SW480 (cell line): ENCODE results near the gene CIRBP.

Experiments used
- DNase-seq: peaks from one replicate; pipeline ENCODE4 v3.0.0-alpha.2; 2016; ENCODE audit warnings: low spot score

CIRBP gene

DNA sequence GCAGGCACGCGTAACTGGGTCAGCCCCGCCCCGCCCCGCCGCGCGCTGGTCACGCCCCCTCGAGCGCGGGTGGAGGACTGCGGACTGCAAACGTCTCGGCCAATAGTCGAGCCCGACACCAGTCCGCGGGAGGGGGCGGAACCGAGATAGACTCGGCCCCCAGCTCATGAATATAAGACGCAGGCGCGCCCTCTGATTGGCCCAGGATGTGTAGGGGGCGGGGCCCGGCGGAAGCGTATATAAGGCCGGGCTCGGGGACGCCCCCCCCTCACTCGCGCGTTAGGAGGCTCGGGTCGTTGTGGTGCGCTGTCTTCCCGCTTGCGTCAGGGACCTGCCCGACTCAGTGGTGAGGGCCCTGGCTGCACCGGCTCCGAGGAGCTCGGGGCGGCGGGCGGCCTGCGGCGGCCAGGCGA, at the start of gene CIRBP:
TSS of gene CIRBP (plus strand) at position 268 of the 413 bp plus-strand sequence. CDS start 1,602 bp downstream, outside the sequence.
- peak; percentile 94 for DNase-seq

DNA sequence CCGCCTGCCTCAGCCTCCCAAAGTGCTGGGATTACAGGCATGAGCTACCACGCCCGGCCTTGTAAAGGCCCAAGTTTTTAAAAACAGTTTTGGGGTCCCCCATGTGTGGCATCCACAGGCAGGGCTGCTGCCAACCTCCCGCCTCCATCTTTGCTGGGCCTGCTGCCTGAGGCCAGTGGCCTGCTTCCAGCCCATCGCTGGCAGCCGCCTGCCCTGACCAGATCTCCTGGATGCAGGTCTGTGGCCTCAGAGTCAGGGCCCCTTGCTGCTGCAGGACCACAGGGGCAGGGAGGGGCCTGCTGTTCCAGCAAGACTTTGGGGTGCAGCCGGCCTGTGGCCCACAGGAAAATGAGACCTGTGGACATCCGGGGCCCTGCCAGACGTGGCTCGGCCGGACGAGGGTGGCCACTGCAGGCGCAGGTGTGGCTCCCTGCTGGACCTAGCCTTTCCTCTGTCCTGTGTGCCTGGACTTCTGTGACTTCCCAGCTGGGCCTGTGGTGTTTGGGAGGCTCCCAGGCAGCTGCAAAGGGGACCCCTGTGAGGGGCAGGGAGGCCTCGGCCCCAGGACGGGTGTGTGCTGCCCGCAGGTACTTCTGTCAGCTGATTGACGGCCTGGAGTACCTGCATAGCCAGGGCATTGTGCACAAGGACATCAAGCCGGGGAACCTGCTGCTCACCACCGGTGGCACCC, 49.2 kb upstream of the CIRBP start:
- no peak for DNase-seq

DNA sequence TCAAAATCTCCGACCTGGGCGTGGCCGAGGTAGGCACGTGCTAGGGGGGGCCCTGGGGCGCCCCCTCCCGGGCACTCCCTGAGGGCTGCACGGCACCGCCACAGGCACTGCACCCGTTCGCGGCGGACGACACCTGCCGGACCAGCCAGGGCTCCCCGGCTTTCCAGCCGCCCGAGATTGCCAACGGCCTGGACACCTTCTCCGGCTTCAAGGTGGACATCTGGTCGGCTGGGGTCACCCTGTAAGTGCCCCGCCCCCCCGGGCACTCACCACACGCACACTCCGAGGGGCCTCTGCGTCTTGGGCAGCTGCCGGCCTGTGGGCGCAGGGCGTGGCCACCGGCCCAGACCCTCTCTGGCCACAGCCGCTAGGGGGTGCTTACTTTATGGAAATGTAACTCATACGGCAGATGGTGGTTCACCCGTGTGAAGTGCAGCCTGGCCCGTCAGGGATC, 48.6 kb upstream of the CIRBP start:
- no peak for DNase-seq

DNA sequence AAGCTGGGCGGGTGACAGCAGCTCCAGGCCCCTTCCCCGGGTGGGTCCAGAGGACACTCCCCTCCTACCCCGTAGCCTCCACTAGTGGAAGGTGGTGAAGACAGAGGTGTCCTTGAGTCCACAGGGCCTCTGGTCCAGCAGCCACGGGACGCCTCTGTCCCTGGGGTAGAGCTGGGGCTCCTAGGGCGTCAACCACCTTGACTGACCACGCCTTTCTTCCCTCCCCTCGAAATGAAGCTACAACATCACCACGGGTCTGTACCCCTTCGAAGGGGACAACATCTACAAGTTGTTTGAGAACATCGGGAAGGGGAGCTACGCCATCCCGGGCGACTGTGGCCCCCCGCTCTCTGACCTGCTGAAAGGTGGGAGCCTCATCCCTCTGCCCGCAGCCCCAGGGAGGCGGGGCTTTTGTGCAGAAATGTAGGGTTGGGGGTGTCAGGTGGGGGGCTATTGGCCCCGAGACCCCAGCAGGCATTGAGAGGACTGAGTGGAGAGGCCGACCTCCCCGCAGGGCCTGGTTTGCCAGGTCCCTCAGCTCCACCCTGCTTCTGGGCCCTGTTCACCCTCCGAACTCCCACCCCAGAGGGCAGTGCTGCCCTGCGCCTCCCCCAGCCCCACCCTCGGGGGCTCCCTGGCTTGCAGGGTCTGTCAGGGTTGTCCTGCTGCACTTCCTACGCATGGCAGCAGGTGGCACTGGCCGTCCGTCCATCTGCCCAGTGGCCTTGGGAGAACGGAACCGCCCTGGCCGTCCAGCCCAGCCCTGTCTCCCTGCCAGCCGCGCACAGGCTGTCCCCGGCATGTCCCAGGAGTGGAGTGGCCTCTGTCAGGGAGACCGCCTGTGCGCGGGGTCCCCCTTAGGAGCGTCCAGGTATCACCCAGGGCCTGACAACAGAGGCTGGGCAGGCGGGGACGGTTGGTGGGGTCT, 47.9 kb upstream of the CIRBP start:
- no peak for DNase-seq

DNA sequence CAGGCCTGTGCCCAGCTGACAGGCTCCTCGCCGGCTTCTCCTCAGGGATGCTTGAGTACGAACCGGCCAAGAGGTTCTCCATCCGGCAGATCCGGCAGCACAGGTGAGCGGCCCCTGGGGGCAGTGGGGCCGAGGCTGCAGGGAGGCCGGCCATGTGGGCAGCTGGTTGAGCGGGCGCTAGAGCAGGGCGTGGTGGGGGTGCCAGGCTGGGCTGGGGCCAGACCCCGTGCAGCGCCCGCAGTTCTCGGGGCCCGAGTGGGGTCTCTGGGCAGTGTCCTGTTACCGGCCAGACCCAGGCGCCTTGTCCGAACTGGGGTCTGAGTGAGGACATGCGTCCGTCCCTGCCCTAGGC, 47.3 kb upstream of the CIRBP start:
- no peak for DNase-seq

DNA sequence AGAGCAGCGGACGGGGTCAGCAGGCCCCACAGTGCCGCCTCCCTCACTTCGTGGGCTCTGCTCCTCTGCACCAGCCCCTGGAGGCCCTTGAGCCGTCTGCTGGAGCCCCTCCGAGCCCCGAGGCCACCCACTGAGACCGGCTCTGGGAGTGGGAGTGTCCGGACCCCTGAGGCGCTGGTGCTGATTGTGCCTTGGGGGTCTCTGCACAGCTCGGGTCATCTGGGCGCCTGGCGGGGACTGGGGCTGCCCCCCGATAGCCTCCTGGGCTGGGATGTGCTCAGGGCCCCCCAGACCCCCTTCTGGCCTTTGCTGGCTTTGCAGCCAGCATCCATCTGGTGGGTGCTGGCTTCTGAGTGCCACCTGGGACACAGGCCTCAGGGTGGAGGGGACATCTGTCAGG, 46.7 kb upstream of the CIRBP start:
- no peak for DNase-seq

DNA sequence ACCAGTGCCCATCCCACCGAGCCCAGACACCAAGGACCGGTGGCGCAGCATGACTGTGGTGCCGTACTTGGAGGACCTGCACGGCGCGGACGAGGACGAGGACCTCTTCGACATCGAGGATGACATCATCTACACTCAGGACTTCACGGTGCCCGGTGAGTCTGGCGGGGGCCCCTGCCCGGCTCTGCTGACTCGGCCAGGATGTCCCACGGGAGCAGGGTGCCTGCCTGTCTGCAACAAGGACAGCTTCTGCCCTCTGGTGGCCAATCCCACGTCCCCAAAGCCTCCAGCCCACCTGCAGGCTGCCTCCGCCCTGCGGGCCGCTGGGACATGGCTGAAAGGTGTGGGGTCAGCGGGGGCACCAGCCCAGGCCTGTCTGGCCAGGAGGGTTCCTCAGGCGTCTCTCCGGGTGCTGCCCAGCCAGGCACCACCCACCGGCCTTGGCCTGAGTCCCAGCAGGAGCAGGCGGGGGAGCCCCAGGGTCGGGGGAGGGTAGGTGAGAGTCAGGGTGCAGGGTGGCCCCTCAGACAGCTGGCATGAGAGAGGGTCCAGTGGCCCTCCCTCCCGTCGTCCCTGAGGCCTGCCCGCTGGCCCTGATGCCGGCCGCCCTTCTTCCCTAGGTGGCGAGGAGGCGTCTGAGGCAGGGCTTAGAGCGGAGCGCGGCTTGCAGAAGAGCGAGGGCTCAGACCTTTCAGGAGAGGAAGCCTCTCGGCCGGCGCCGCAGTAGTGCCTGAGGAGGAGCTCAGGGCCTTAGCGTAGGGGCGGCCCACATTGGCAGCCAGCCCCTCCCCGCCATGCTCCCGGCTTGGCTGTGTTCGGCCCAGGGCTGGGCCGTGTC, 45.9 kb upstream of the CIRBP start:
- DNase-seq: no peak

DNA sequence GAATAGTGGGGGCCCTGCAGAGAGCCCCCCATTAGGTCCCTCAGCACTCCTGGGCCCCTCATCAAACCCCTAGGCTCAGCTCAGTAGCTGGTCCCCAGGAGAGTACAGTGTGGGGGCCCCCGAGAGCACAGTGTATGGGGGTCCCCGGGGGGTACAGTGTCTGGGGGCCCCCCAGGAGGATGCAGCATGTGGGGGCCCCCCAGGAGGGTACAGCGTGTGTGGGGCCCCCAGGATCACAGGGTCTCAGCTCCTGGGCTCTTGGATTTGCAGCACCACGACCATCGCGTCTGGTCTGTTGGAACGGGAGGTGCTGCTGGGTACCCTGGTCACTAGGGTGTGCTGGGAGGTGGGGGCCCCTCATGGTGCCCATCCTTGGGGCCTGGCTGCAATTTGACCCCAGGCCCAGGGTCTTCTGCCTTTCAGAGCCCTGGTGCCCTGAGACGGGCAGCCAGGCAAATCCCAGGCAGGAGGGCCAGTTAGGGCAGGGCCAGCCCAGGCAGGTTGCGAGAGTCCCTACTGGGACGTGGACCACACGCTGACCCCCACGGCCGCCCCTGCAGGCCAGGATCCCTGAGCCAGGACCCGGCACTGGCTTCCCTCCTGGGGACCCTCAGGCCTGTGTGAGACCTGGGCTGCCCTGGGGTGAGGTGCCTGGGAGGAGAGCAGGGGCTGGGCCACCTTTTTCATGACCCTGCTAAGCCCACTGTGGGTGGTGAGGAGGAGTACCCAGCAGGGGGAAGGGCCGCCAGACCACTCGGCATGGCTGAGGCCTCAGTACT, 44.9 kb upstream of the CIRBP start:
- DNase-seq: no peak

DNA sequence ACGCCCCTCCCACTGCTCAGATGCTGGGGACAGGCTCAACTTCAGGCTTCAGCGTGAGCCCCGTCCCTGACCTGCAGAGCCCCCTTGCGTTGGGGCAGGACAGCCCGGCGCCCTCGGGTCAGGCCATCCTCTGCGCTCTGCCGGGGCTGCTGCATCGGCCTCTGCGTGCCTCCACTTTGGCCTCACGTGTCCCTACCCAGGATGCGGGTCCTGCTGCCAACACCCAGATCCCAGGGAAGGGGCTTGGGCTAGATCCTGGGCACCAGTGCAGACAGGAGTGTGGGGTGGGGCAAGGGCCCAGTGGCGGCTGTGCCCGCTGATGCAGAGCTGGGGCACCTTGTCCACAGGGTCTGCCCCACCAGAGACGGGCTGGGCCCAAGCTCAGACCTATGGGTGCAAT, 44.3 kb upstream of the CIRBP start:
- DNase-seq: no peak

DNA sequence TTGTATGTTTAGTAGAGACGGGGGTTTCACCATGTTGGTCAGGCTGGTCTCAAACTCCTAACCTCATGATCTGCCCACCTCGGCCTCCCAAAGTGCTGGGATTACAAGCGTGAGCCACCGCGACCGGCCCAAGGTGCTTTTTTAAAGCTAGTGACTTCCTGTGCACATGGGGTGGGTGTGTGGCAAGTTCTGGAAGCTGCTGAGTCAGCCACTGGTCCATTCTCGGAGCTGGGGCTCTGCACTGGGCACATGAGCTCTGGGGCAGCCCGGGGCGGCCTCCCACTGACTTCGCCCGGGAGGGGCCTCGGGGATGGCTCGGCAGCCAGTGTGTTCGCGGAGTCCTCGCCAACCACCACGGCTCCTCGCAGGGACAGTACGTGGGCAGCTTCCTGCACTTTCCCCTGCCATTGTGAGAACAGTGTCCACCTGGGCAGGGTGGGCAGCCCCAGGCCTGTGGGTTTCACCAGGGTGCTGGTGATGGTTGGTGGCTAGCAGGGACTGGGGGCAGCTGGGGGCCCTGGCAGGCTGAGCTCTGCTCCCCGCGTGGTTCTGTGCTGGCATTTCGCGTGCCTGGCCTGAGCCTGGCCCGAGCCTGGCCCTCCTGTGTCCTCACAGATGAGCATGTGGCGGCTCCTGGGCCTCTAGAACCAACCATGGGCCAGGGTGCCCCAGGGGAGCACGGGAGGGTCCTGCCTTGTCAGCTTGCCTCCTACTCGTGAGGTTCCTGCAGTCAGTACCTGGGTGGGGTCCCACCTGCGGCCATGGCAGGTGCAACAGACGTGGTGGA, 43.5 kb upstream of the CIRBP start:
- DNase-seq: no peak

DNA sequence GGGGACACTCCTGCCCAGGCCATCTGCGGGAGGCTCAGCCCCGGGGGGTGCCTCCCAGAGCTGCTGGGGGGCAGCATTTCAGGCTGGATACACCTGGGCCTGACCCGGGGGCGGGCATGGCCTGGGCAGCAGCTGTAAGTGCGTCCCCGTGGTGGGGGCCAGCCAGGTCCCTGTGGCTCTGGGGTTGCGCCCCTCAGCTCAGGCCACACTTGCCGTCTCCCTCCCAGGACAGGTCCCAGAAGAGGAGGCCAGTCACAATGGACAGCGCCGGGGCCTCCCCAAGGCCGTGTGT, 43.0 kb upstream of the CIRBP start:
- no peak for DNase-seq

DNA sequence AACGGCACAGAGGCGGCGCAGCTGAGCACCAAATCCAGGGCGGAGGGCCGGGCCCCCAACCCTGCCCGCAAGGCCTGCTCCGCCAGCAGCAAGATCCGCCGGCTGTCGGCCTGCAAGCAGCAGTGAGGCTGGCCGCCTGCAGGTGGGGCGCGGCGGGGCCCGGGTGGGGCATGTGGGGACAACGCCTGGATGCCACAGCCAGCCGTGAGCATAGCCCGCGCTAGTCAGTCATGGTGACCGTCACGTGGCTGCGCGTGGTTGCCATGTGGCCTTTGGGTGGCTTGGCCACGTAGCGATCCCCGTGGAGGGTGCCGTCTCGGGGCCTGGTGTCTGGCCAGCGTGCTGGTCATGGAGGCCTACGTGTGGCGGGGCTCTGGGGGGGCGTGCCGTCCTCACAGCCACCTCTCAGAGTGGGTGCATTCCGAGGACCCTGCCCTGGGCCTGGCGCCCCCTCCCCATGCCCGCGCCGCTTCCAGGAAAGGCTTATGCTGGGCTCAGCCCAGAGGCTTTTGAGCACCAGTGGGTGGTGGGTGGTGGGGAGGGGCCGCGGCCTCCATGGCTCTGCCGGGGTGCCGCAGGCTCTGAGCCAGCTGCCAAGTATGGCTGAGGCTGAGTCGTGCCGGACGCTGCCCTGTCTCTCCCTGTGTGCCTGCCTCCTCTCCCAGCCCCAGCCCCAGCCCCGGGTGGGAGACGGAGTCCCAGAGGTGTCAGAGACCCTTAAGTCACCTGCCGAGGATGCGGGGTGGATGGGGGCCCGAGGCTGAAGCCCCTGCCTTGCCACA, 42.4 kb upstream of the CIRBP start:
- peak; percentile 83 for DNase-seq

DNA sequence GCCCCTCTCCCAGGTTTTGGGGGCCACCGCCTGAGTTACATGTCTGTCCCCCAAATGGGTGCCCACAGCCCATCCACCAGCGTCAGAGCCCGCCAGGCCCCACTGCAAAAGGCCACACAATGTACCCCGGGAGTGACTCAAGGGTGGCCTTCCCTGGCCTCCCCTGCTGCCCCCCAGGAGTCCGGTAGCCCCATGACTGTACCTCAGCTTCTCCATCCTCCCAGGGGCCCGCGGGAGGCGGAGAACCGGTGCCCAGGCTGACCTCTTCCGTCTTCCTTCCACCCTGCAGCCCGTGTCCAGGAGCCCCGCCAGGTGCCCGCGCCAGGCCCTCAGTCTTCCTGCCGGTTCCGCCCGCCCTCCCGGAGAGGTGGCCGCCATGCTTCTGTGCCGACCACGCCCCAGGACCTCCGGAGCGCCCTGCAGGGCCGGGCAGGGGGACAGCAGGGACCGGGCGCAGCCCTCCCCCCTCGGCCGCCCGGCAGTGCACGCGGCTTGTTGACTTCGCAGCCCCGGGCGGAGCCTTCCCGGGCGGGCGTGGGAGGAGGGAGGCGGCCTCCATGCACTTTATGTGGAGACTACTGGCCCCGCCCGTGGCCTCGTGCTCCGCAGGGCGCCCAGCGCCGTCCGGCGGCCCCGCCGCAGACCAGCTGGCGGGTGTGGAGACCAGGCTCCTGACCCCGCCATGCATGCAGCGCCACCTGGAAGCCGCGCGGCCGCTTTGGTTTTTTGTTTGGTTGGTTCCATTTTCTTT, 41.7 kb upstream of the CIRBP start:
- DNase-seq: peak; percentile 81

DNA sequence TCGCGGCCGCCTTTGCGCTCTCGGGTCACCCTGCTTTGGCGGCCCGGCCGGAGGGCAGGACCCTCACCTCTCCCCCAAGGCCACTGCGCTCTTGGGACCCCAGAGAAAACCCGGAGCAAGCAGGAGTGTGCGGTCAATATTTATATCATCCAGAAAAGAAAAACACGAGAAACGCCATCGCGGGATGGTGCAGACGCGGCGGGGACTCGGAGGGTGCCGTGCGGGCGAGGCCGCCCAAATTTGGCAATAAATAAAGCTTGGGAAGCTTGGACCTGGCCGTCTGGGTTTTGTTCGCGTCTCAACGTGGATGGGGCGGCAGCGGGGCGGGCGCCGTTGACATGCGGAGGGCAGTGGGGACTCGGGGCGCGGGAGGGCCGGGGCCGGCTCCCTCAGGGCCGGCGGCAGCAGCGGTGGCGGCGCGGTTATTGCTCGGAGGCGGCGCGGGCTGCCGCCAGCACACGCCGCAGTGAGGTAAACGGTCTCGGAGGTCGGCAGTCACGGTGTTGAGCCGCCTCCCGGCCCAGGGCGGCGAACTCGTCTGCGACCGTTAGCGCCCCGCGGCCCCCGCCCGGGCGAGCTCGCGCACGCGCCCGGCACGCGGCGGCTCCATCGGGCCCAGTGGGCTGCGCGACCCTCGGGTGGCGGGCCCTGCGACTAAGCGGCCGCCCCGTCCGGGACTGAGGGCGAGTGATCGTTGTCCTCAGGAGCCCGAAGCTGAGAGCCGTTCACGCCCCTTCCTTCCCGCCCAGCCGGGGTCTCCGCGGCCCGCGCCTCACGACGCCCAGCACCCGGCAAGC, 40.8 kb upstream of the CIRBP start:
- DNase-seq: no peak

DNA sequence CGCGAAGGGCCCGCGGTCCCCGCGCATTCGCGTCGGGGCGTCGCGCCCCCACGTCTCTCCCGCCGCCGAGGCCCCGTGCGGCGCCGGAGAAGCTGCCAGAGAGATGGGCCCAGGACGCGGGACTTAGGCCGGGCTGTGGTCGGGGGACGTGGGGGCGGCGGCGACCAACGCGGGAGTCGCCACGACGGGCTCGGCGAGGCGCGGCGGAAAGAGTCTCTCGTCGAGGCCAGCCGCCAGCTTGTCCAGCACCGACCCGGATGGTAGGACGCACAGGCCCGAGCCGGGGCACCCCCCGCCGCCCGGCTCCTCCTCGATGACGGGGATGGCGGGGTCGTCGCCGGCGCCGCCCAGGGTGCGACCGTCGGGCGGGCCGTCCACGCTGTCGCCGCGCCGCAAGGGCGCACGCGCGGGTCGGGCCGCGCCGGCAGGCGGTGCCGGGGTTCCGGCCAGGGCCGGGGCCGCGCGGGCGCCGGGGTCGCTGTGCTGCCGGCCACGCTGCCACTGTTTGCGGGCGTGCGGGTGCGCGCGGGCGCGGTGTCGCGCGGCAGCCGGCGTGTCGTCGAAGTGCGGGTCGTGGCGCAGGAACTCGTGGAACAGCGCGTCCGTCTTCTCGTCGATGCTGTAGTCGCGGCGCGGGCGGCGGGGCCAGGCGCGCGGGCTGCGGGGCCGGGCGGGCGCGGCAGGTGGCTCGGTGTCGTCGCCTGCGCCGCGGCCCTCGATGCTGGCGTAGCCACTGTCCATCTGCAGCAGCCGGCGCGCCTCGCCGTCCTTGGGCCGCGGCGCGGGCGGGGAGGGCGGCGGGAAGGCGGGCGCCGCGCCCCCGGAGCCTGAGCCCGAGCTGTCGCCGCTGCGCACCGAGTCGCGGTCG, 39.8 kb upstream of the CIRBP start:
- DNase-seq: no peak

DNA sequence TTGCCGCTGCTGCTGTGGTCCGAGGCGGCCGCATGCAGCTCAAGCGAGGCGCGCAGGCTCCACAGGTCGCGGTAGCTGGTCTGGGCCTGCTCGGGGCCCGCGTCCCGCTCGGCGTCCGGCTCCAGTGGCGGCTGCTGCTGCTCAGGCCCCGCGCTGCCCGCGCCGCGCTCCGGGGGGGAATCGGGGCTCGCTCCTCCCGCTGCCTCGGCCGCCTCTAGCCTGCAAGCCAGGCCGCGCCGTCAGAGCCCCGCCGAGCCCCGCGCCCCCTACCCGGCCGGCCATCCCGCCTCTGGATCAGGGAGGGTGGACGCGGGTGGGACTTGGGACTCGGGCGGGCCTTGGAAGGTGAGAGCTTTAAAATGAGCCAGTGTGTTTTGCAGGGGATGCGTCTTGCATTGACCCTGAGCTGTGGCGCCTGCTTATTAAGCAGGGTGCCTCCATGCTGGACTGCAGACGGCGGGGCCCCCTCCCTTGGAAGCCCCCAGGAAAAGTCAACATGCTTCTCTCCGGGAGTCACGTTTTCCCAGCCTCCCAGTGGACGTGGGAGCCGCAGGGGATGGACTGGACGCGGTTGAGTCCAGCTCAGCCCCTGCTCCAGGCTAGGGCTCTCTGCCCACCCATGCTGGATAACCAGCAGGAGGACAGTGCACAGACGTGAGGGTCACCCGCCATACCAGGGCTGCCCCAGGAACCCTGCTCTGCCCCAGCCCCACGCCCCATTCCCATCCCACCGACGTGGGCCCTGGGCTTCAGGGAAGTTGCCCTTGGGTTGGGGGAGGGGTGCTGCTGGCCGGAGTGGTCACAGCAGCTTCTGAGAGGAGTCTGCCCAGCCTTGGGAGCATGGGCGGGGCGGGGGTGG, 39.0 kb upstream of the CIRBP start:
- DNase-seq: no peak
